Trophoblast cell (in vitro differentiated cells and primary cell): ENCODE measurements around the gene DNMT3A.

Experiments
- DNase-seq, 2 donors: peaks; one replicate each; pipeline ENCODE4 v3.0.0-alpha.2; 2016
- H2AFZ ChIP-seq: 2 replicates; pipeline ENCODE4 v1.6.1; 2013; ENCODE audit warnings: low read length, moderate library complexity, mild to moderate bottlenecking; ENCODE audit not compliant: insufficient read depth, poor library complexity
- H2AK5ac ChIP-seq: 2 replicates; pipeline ENCODE4 v1.6.1; 2013; ENCODE audit warnings: mild to moderate bottlenecking, low read length
- H2BK120ac ChIP-seq: 2 replicates; pipeline ENCODE4 v1.6.1; 2013; ENCODE audit warnings: low read length, mild to moderate bottlenecking, moderate library complexity; ENCODE audit not compliant: insufficient read depth, poor library complexity
- H2BK12ac ChIP-seq: 2 replicates; pipeline ENCODE4 v1.6.1; 2013; ENCODE audit warnings: mild to moderate bottlenecking, low read length, moderate library complexity
- H2BK5ac ChIP-seq: 2 replicates; pipeline ENCODE4 v1.6.1; 2013; ENCODE audit warnings: low read length, low read depth, moderate library complexity, mild to moderate bottlenecking; ENCODE audit not compliant: poor library complexity
- H3K14ac ChIP-seq: 2 replicates; pipeline ENCODE4 v1.6.1; 2013; ENCODE audit warnings: mild to moderate bottlenecking, low read length
- H3K18ac ChIP-seq: 2 replicates; pipeline ENCODE4 v1.6.1; 2013; ENCODE audit warnings: mild to moderate bottlenecking, low read length
- H3K23ac ChIP-seq: 2 replicates; pipeline ENCODE4 v1.6.1; 2013; ENCODE audit warnings: low read length
- H3K27ac ChIP-seq: 2 replicates; pipeline ENCODE4 v1.5.1; 2013; ENCODE audit warnings: low read depth, mild to moderate bottlenecking, inconsistent platforms, low read length, moderate library complexity
- H3K27me3 ChIP-seq: 2 replicates; pipeline ENCODE4 v1.6.1; 2013; ENCODE audit warnings: inconsistent platforms, mild to moderate bottlenecking, low read length, moderate library complexity; ENCODE audit not compliant: insufficient read depth
- H3K36me3 ChIP-seq, 2 experiments: 1 replicate in 1 of 2; 2 replicates in 1 of 2; pipeline ENCODE4 v1.6.1; 2013; ENCODE audit warnings: low read length in 2 of 2, mild to moderate bottlenecking in 2 of 2, moderate library complexity in 1 of 2; ENCODE audit not compliant: insufficient read depth in 2 of 2, control insufficient read depth in 1 of 2
- H3K4ac ChIP-seq: 2 replicates; pipeline ENCODE4 v1.6.1; 2013; ENCODE audit warnings: low read depth, mild to moderate bottlenecking, low read length, moderate library complexity
- H3K4me1 ChIP-seq, 2 experiments: 1 replicate in 1 of 2; 2 replicates in 1 of 2; pipeline ENCODE4 v1.6.1; 2013; ENCODE audit warnings: low read length in 2 of 2, mild to moderate bottlenecking in 2 of 2, moderate library complexity in 1 of 2; ENCODE audit not compliant: insufficient read depth in 2 of 2, control insufficient read depth in 1 of 2
- H3K4me2 ChIP-seq: 2 replicates; pipeline ENCODE4 v1.6.1; 2013; ENCODE audit warnings: inconsistent platforms, mild to moderate bottlenecking, low read length, moderate library complexity
- H3K4me3 ChIP-seq: 2 replicates; pipeline ENCODE4 v1.5.1; 2013; ENCODE audit warnings: mild to moderate bottlenecking, low read depth, low read length, inconsistent platforms
- H3K79me1 ChIP-seq: one replicate; pipeline ENCODE4 v1.6.1; 2013; ENCODE audit warnings: low read length
- H3K79me2 ChIP-seq: 2 replicates; pipeline ENCODE4 v1.6.1; 2013; ENCODE audit warnings: low read length, mild to moderate bottlenecking; ENCODE audit not compliant: control insufficient read depth, insufficient read depth, poor library complexity
- H3K9ac ChIP-seq: 2 replicates; pipeline ENCODE4 v1.6.1; 2013; ENCODE audit warnings: mild to moderate bottlenecking, low read length
- H3K9me3 ChIP-seq: 2 replicates; pipeline ENCODE4 v1.6.1; 2013; ENCODE audit warnings: low read depth, mild to moderate bottlenecking, control low read depth, inconsistent platforms, low read length; ENCODE audit not compliant: insufficient read depth
- H4K12ac ChIP-seq: 2 replicates; pipeline ENCODE4 v1.6.1; 2013; ENCODE audit warnings: low read depth, mild to moderate bottlenecking, low read length, moderate library complexity
- H4K8ac ChIP-seq: 2 replicates; pipeline ENCODE4 v1.6.1; 2013; ENCODE audit warnings: low read depth, mild to moderate bottlenecking, low read length, moderate library complexity
- H4K91ac ChIP-seq: one replicate; pipeline ENCODE4 v1.6.1; 2013; ENCODE audit warnings: low read depth, mild to moderate bottlenecking, low read length, moderate library complexity
- WGBS: extraction: QIAGEN DNeasy Blood & Tissue Kit; methylation state at CpG from one replicate; pipeline ENCODE4 v1.1.7; 2013; ENCODE audit warnings: missing lambda C conversion rate; ENCODE audit not compliant: insufficient read length, insufficient coverage; ENCODE audit errors: extremely low coverage; 5-methylcytosine and 5-hydroxymethylcytosine counted together

DNMT3A gene

DNA sequence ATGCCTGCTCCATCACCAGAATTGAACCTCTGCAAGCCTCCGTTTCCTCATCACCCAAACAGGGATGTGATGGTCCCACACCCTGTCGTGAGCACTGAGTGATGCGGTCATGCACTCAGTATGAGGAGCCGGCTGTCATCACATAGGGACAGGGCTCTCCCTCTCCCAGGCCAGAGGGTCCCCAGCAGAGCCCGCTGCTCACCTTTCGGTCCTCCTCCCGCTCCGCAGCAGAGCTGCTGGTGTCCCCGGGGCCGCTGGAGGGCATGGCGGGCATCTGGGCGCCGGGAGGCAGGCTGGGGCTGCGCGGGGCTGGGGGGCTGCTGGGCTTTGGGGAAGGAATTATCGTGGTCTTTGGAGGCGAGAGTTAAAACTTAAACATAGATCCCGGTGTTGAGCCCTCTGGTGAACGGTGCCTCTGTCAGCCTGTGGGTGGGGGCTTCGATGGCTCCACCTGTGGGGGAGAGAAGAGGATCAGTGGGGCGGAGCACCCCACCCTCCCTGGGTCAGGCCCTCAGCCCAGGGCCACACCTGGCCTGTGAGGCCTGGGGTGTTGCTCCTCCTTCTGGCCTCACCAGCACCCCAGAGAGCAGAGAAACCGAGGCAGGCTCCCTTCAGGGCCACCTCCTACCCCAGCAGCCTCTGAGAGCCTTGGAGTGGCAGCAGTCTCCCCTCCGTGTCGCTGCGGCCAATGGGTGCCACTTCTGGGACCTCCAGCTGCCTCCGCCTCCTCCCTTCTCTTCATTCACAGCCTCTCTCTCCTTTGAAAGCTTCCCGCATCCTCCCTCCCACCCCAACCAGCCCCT, 27.8 kb downstream of the DNMT3A start:
- Histone ChIP-seq H3K4me2 (no peak overlapping the region), H3K79me2 (peaks cover 1% of the 10 kb centered on the region), H3K14ac (no peak overlapping the region), H2AFZ (no peak overlapping the region), H3K23ac (no peak overlapping the region), H3K4me1 (peaks cover 9 to 12% of the 10 kb centered on the region in 2 experiments), H2BK5ac (no peak overlapping the region), H3K9me3 (no peaks in the 10 kb centered on the region), H3K4ac (no peak overlapping the region), H4K91ac (no peak overlapping the region), H3K79me1 (peaks cover 5% of the 10 kb centered on the region), H3K18ac (no peak overlapping the region), H2BK120ac (no peak overlapping the region), H4K12ac (no peak overlapping the region), H2AK5ac (peak overlapping the region; percentile 37), H2BK12ac (no peak overlapping the region), H3K4me3 (no peak overlapping the region), H3K9ac (no peak overlapping the region), H3K27me3 (no peaks in the 10 kb centered on the region), H4K8ac (peak overlapping the region; percentile 9), H3K36me3 (no peaks in the 10 kb centered on the region), H3K27ac (no peak overlapping the region)
- DNase-seq, result no peak
- WGBS, result no CpG with 5 or more reads among the region's 27 CpGs

DNA sequence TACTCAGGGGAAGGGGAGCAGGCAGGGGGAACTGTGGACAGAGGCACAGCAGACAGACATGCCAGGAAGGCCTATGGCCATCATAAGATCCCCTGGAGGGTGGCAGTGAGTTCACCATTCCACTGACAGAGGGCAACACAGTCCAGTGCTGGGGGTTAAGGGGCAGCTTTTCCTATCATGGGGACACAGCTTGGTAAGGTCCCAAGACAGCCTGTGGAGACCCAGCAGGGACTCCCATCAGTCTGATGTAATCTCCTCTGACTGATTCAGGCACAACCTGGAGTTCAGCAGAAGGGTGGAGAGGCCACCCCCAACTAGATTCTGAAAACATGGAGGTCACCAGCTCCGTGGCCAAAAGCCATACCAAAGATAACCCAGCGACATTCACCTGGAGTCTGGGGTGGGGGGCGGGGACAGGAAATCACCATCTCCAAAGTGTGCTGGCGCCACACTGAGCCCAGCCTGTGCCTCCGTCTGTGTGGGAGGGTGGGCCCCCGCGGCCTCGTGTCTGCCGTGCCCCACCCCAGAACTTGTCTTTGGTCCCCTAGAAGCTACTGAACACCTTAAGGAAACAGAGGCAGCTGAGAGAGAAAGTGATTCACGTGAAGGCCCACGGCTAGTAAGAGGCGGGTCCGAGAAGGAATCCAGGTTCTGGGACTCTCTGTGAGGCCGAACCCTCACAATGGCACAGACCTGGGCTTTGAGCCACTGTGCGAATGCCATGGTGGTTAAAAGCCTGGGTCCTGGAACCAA, 28.6 kb downstream of the DNMT3A start:
- Histone ChIP-seq H3K4me3 (no peak overlapping the region), H3K79me2 (peaks cover 1% of the 10 kb centered on the region), H3K36me3 (no peaks in the 10 kb centered on the region), H3K4ac (no peak overlapping the region), H4K12ac (no peak overlapping the region), H3K27ac (no peak overlapping the region), H3K9ac (no peak overlapping the region), H3K14ac (no peak overlapping the region), H3K4me1 (peaks cover 9 to 12% of the 10 kb centered on the region in 2 experiments), H3K9me3 (no peaks in the 10 kb centered on the region), H4K91ac (no peak overlapping the region), H2AFZ (no peak overlapping the region), H2AK5ac (no peak overlapping the region), H3K23ac (no peak overlapping the region), H4K8ac (no peak overlapping the region), H2BK120ac (no peak overlapping the region), H2BK5ac (no peak overlapping the region), H3K27me3 (no peaks in the 10 kb centered on the region), H3K79me1 (peaks cover 5% of the 10 kb centered on the region), H2BK12ac (no peak overlapping the region), H3K18ac (no peak overlapping the region), H3K4me2 (no peak overlapping the region)
- no peak for DNase-seq
- WGBS, result no CpG with 5 or more reads among the region's 15 CpGs

DNA sequence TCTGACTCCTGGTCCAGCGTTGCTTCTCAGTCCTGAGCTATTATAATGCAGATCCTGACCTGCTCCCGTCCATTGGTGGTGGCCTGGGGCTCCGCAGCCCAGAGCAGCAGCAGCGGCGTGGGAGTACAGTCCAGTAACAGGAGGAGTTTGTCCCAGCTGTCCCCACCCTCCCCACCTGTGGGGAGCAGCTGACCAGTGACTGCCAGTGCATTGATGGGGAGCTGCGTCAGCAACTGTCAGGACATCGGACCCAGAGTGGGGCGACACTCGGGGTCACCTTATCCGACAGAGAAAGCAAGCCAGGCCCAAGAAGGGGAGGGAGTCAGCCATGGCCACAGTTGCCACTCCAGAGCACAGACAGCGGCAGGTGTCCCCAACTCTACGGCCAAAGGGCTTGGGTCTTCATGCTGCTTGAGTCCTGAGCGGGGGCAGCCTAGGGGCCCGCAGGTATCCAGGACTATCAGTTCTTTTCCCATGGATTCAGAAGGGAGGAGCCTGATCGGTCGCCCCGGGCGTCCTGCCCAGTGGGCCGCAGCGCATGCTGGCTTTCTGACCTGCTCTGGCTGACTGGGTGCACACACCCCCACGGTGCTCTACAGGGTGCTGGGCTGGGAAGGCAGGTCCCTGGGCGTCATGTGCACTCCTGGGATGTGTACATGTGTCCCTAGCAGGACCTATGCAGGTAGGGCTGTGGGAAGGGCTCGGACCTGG, 29.7 kb downstream of the DNMT3A start:
- Histone ChIP-seq H3K9ac (no peak overlapping the region), H3K18ac (no peak overlapping the region), H2AFZ (no peak overlapping the region), H3K79me2 (peaks cover 1% of the 10 kb centered on the region), H2AK5ac (no peak overlapping the region), H3K14ac (no peak overlapping the region), H3K4me2 (no peak overlapping the region), H2BK12ac (no peak overlapping the region), H3K27ac (no peak overlapping the region), H2BK5ac (no peak overlapping the region), H3K4me1 (peaks cover 9 to 12% of the 10 kb centered on the region in 2 experiments), H3K79me1 (peaks cover 5% of the 10 kb centered on the region), H3K4me3 (no peak overlapping the region), H4K12ac (no peak overlapping the region), H3K27me3 (no peaks in the 10 kb centered on the region), H2BK120ac (no peak overlapping the region), H3K4ac (no peak overlapping the region), H3K36me3 (no peaks in the 10 kb centered on the region), H4K91ac (no peak overlapping the region), H4K8ac (no peak overlapping the region), H3K23ac (no peak overlapping the region), H3K9me3 (no peaks in the 10 kb centered on the region)
- DNase-seq, result no peak
- no CpG with 5 or more reads among the region's 23 CpGs for WGBS

- Histone ChIP-seq H4K91ac (no peak overlapping the region), H2BK5ac (no peak overlapping the region), H3K4me1 (peaks cover 9 to 12% of the 10 kb centered on the region in 2 experiments), H3K36me3 (no peaks in the 10 kb centered on the region), H3K27ac (no peak overlapping the region), H3K23ac (no peak overlapping the region), H3K27me3 (no peaks in the 10 kb centered on the region), H3K18ac (no peak overlapping the region), H3K9ac (no peak overlapping the region), H3K79me2 (peaks cover 1% of the 10 kb centered on the region), H3K4me2 (no peak overlapping the region), H3K4ac (no peak overlapping the region), H2BK12ac (no peak overlapping the region), H3K4me3 (no peak overlapping the region), H4K12ac (no peak overlapping the region), H4K8ac (no peak overlapping the region), H3K79me1 (peaks cover 5% of the 10 kb centered on the region), H2BK120ac (no peak overlapping the region), H2AFZ (no peak overlapping the region), H3K9me3 (no peaks in the 10 kb centered on the region), H2AK5ac (no peak overlapping the region), H3K14ac (no peak overlapping the region)
- DNase-seq, result no peak
- no CpG with 5 or more reads among the region's 14 CpGs for WGBS
Observed at GRCh38 chr2:25310965-25311864, 30.5 kb downstream of the DNMT3A start.
